GM18867 (cell line): ENCODE results near the gene FAM110C.

Experiments
- ATAC-seq: cut with Tn5 transposase; IDR thresholded peaks from one replicate; pipeline ENCODE4 v1.9.1; 2021; ENCODE audit warnings: mild to moderate bottlenecking, moderate library complexity; ENCODE audit not compliant: unreplicated experiment

Gene FAM110C

GRCh38 chr2:10222-10875 is 36.0 kb downstream of the FAM110C start:
- ATAC-seq = no peak
